H1 (cell line): ENCODE data around the gene TIMP3.

Experiments
- CBX8 ChIP-seq: fragments of 300-800, 300-1000 bp; sonication (generic); IDR thresholded peaks from 2 replicates; pipeline ENCODE4 v1.7.1; 2016; ENCODE audit warnings: low read depth, low read length, borderline replicate concordance
- CEBPB ChIP-seq: IDR thresholded peaks from 2 replicates; pipeline ENCODE4 v1.6.1; 2012; ENCODE audit warnings: low read depth, low read length
- CHD1 ChIP-seq: IDR thresholded peaks from 2 replicates; pipeline ENCODE4 v1.6.1; 2012; ENCODE audit warnings: low read depth, low read length, improper control_type of control experiment
- CTCF ChIP-seq, 3 experiments: IDR thresholded peaks; 1 replicate in 2 of 3; 2 replicates in 1 of 3; pipeline versions ENCODE4 v1.5.1 to v1.6.1; 2011; ENCODE audit warnings: low read length in 3 of 3, mild to moderate bottlenecking in 3 of 3, inconsistent platforms in 2 of 3, low read depth in 1 of 3, moderate library complexity in 1 of 3; ENCODE audit not compliant: insufficient read depth in 1 of 3; ENCODE audit errors: control extremely low read depth in 1 of 3
- EZH2 ChIP-seq: fragments of 200-600 bp; sonication (generic); IDR thresholded peaks from 2 replicates; pipeline ENCODE4 v1.7.1; 2012; ENCODE audit warnings: low read depth, mild to moderate bottlenecking, moderate library complexity, low read length, inconsistent platforms; ENCODE audit not compliant: severe bottlenecking
- FOSL1 ChIP-seq: IDR thresholded peaks from 2 replicates; pipeline ENCODE4 v1.6.1; 2011; ENCODE audit warnings: mild to moderate bottlenecking, low read depth, low read length, moderate library complexity; ENCODE audit not compliant: insufficient read depth
- GABPA ChIP-seq: IDR thresholded peaks from 2 replicates; pipeline ENCODE4 v1.6.1; 2011; ENCODE audit warnings: mild to moderate bottlenecking, low read length, moderate library complexity, borderline replicate concordance; ENCODE audit not compliant: insufficient read depth
- POLR2A ChIP-seq, 2 experiments: IDR thresholded peaks; 1 replicate in 1 of 2; 2 replicates in 1 of 2; pipeline ENCODE4 v1.6.1; 2011; ENCODE audit warnings: low read depth in 2 of 2, low read length in 2 of 2, mild to moderate bottlenecking in 2 of 2; ENCODE audit errors: control extremely low read depth in 1 of 2
- POLR2AphosphoS5 ChIP-seq: IDR thresholded peaks from 2 replicates; pipeline ENCODE4 v1.6.1; 2011; ENCODE audit warnings: low read depth, low read length
- RNF2 ChIP-seq: fragments of 200-900, 300-1000 bp; sonication (generic); IDR thresholded peaks from 2 replicates; pipeline ENCODE4 v1.7.1; 2016; ENCODE audit warnings: borderline replicate concordance, low read depth, mild to moderate bottlenecking, antibody characterized with exemption, low read length; ENCODE audit not compliant: poor library complexity, severe bottlenecking; ENCODE audit errors: missing control alignments
- YY1 ChIP-seq: IDR thresholded peaks from 2 replicates; pipeline ENCODE4 v1.6.1; 2011; ENCODE audit warnings: low read depth, mild to moderate bottlenecking, low read length
- ZNF274 ChIP-seq: IDR thresholded peaks from 2 replicates; pipeline ENCODE4 v1.7.0; 2012; ENCODE audit warnings: low read length, borderline replicate concordance; ENCODE audit errors: extremely low read depth

GRCh38 chr22:32829451-32829851, 27.9 kb downstream of the TIMP3 start:
- TF ChIP-seq POLR2A (IDR thresholded peaks at IDR 0.05; ENCODE audit: control extremely low read depth in 1 of 2, low read depth in 2 of 2, low read length in 2 of 2) (no peak), CBX8 (no peak), CEBPB (no peak), CTCF (IDR thresholded peaks at IDR 0.05; ENCODE audit: control extremely low read depth in 1 of 3, insufficient read depth in 1 of 3, low read depth in 1 of 3, low read length in 3 of 3) (no peak), RNF2 (no peak), ZNF274 (no peak), FOSL1 (no peak), YY1 (no peak), CHD1 (no peak), EZH2 (no peak), POLR2AphosphoS5 (no peak), GABPA (no peak)
